Measurements from ENCODE around the gene SLC11A2.

DNA sequence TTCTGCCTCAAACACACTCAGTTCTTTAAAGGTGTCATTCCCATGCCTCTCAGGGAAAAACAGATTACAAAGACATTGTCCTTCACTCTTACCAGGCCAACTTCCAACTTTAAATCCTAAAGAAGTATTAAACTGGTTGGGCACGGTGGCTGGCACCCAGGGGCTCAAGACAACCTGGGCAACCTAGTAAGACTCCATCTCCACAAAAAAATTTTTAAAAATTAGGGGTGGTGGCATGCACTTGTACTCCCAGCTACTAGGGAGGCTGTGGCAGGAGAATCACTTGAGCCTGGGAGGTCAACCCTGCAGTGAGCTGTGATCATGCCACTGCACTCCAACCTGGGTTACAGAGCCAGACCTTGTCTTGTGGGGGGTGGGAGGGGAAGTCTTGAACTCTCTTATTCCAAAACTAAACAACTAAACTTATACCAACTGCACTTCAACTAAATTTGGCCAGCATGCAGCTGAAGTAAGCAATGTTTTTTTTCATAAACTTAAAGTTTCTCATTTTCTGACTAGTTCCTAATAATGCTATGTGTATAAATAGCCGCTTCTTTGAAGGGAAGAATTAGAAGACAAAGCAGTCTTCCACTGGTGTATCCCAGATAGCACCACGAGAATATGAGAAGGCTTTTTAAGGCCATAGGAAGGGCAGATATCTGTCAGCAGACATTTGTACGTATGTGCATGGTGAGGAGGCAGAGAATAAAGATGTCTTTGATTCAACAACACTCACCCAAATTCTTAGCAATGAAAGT, 2.4 kb downstream of the SLC11A2 start:
- TF ChIP-seq, protein P1, sequence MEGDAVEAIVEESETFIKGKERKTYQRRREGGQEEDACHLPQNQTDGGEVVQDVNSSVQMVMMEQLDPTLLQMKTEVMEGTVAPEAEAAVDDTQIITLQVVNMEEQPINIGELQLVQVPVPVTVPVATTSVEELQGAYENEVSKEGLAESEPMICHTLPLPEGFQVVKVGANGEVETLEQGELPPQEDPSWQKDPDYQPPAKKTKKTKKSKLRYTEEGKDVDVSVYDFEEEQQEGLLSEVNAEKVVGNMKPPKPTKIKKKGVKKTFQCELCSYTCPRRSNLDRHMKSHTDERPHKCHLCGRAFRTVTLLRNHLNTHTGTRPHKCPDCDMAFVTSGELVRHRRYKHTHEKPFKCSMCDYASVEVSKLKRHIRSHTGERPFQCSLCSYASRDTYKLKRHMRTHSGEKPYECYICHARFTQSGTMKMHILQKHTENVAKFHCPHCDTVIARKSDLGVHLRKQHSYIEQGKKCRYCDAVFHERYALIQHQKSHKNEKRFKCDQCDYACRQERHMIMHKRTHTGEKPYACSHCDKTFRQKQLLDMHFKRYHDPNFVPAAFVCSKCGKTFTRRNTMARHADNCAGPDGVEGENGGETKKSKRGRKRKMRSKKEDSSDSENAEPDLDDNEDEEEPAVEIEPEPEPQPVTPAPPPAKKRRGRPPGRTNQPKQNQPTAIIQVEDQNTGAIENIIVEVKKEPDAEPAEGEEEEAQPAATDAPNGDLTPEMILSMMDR (conservative IDR thresholded peaks at IDR 0.05; ENCODE audit: low read depth, low read length): no peak
- TF ChIP-seq POLR2A (IDR thresholded peaks at IDR 0.05; ENCODE audit: low read depth, low read length): no peak
- TF ChIP-seq, protein P2, sequence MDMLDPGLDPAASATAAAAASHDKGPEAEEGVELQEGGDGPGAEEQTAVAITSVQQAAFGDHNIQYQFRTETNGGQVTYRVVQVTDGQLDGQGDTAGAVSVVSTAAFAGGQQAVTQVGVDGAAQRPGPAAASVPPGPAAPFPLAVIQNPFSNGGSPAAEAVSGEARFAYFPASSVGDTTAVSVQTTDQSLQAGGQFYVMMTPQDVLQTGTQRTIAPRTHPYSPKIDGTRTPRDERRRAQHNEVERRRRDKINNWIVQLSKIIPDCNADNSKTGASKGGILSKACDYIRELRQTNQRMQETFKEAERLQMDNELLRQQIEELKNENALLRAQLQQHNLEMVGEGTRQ (IDR thresholded peaks at IDR 0.05; ENCODE audit: low read depth, low read length): no peak
